HepG2 (cell line): Measurements from ENCODE around the gene NEAT1. TPM values are rescaled to one million over a fixed set of nuclear protein-coding genes. Genes with fewer than 3 reads are reported as not detected.

Experiments used
- CCDC6 ChIP-seq: sonication (generic); formaldehyde crosslinking; IDR thresholded peaks from 2 replicates; pipeline ENCODE4 v1.8.1; 2022; ENCODE audit warnings: mild to moderate bottlenecking, missing genetic modification reagents, moderate library complexity
- DMAP1 ChIP-seq: IDR thresholded peaks from 2 replicates; pipeline ENCODE4 v1.6.1; 2016
- DNMT1 ChIP-seq: sonication (generic); formaldehyde crosslinking; IDR thresholded peaks from 2 replicates; pipeline ENCODE4 v1.5.1; 2020; ENCODE audit warnings: mild to moderate bottlenecking, missing genetic modification reagents
- HNF4G ChIP-seq, 2 experiments: sonication (generic) in 1 of 2; formaldehyde crosslinking in 1 of 2; IDR thresholded peaks; 2 replicates each; pipeline versions ENCODE4 v1.4.0 to v1.6.1; 2011 to 2020; ENCODE audit warnings: borderline replicate concordance in 2 of 2, low read depth in 2 of 2, mild to moderate bottlenecking in 2 of 2, low read length in 1 of 2, missing genetic modification reagents in 1 of 2, moderate library complexity in 1 of 2
- PHB2 ChIP-seq: fragments of 450-650 bp; IDR thresholded peaks from 2 replicates; pipeline ENCODE4 v1.6.1; 2018; ENCODE audit not compliant: partially characterized antibody
- PHF20 ChIP-seq: sonication (generic); formaldehyde crosslinking; IDR thresholded peaks from 2 replicates; pipeline ENCODE4 v1.5.0; 2020; ENCODE audit warnings: mild to moderate bottlenecking, missing genetic modification reagents
- RBM22 ChIP-seq: fragments of 200-400 bp; formaldehyde crosslinking; optimal IDR thresholded peaks from 2 replicates; pipeline ENCODE3; 2017; ENCODE audit warnings: mild to moderate bottlenecking, low read length, moderate library complexity
- SETDB1 ChIP-seq: sonication (generic); formaldehyde crosslinking; IDR thresholded peaks from 2 replicates; pipeline ENCODE4 v1.5.1; 2020; ENCODE audit warnings: missing genetic modification reagents, mild to moderate bottlenecking, borderline replicate concordance
- ZBTB8A ChIP-seq: sonication (generic); formaldehyde crosslinking; IDR thresholded peaks from 2 replicates; pipeline ENCODE4 v1.4.0; 2020; ENCODE audit warnings: mild to moderate bottlenecking, low read depth, missing genetic modification reagents, borderline replicate concordance
- ZNF563 ChIP-seq: sonication (generic); formaldehyde crosslinking; IDR thresholded peaks from 2 replicates; pipeline ENCODE4 v1.8.0; 2022; ENCODE audit warnings: mild to moderate bottlenecking, moderate library complexity, missing genetic modification reagents
- polyA plus RNA-seq, 8 experiments: library from polyadenylated mRNA; depleted of rRNA in 3 of 8; stranded (reverse) in 7 of 8; unstranded in 1 of 8; fragments of >200 nt; fragmentation: Illumina TruSeq in 4 of 8; extraction: Trizol in 4 of 8; gene quantifications; 2 replicates each; pipeline versions ENCODE4 v1.2.1 to v1.2.3, GENCODE V29; 2011 to 2016; ENCODE audit warnings: low read depth in 4 of 8, missing spikeins in 1 of 8, mixed read lengths in 1 of 8; ENCODE audit not compliant: insufficient read depth in 1 of 8
- total RNA-seq, 5 experiments: library from RNA; depleted of rRNA; stranded (reverse); fragments of >200 nt; fragmentation: Illumina TruSeq; extraction: Trizol; gene quantifications; 2 replicates each; pipeline ENCODE4 v1.2.3, GENCODE V29; 2016; ENCODE audit warnings: low read depth in 1 of 5
- TF ChIP-seq, protein P1 (sequence below): sonication (generic); formaldehyde crosslinking; IDR thresholded peaks from 2 replicates; pipeline ENCODE4 v1.4.0; 2020; ENCODE audit warnings: missing genetic modification reagents
- TF ChIP-seq, protein P2 (sequence below): sonication (generic); formaldehyde crosslinking; IDR thresholded peaks from 2 replicates; pipeline ENCODE4 v1.8.1; 2022; ENCODE audit warnings: low read depth, mild to moderate bottlenecking, missing genetic modification reagents
- TF ChIP-seq, protein P3 (sequence below): conservative IDR thresholded peaks from 2 replicates; pipeline ENCODE4 v1.6.1; 2018; ENCODE audit warnings: missing genetic modification reagents
- TF ChIP-seq, protein P4 (sequence below): sonication (generic); formaldehyde crosslinking; conservative IDR thresholded peaks from 2 replicates; pipeline ENCODE4 v1.8.0; 2022; ENCODE audit warnings: missing genetic modification reagents
- TF ChIP-seq, protein P5 (sequence below): IDR thresholded peaks from 2 replicates; pipeline ENCODE4 v1.6.1; 2012; ENCODE audit warnings: low read depth, low read length, improper control_type of control experiment

Gene NEAT1
- total and polyA plus RNA-seq, 2 of the 13 experiments (the other 11 are each of a cell fraction or from before 2014, with no cell fraction given) = 20.5 to 41.2 TPM

DNA sequence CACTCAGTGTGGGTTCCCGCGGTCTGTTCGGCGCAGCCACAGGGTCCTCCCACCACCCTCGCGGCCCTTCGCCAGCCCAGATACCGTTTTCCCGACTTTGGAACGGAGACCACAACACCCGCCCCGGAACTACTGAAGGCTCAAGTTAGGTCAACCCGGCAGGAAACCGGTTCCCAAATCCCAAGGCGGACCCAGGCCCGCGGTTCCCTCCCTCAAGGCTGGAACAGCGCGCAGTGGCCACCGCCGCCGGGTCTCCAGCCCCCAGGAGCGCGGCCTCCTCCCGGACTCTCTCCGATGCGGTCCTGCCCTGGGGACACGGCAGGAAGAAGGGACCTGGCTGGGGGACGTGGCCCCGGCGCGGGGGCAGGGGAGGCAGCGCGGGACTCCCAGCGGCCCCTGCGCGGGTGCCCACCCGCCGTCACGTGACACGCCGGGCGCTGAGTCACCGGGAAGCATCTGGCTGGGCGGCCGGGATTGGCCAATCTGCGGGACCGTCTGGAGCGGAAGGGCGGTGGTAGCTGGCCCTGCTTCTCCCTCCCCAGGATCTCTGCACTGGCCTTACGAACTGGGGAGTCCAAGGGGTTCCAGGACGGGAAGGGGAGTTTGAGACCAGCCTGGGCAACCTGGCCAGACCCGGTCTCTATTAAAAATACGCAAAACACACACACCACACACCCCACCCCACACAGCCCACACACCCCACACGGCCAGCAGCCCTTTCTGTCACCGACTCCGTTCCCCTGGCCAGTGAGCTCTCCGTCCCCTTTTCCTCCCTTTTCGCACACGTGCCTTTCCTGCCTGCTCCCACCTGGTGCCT lies 54.8 kb downstream of the NEAT1 start (continued):
- TF ChIP-seq, protein P1, sequence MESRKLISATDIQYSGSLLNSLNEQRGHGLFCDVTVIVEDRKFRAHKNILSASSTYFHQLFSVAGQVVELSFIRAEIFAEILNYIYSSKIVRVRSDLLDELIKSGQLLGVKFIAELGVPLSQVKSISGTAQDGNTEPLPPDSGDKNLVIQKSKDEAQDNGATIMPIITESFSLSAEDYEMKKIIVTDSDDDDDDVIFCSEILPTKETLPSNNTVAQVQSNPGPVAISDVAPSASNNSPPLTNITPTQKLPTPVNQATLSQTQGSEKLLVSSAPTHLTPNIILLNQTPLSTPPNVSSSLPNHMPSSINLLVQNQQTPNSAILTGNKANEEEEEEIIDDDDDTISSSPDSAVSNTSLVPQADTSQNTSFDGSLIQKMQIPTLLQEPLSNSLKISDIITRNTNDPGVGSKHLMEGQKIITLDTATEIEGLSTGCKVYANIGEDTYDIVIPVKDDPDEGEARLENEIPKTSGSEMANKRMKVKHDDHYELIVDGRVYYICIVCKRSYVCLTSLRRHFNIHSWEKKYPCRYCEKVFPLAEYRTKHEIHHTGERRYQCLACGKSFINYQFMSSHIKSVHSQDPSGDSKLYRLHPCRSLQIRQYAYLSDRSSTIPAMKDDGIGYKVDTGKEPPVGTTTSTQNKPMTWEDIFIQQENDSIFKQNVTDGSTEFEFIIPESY (CRISPR knock-in tag) = no peak
- TF ChIP-seq DMAP1 (peak; percentile 95), RBM22 (no peak), DNMT1 (CRISPR knock-in tag) (no peak; the same call in 1 of the 2 replicates), CCDC6 (CRISPR knock-in tag) (no peak; the same call in 1 of the 2 replicates), ZNF563 (CRISPR knock-in tag) (peak; percentile 79), ZBTB8A (no peak; the same call in 1 of the 2 replicates), PHF20 (CRISPR knock-in tag) (peak; percentile 78), SETDB1 (CRISPR knock-in tag) (no peak), PHB2 (no peak), HNF4G (IDR thresholded peaks at IDR 0.05; ENCODE audit: borderline replicate concordance, low read depth, low read length) (no peak), HNF4G (CRISPR knock-in tag; IDR thresholded peaks at IDR 0.05; ENCODE audit: borderline replicate concordance, low read depth) (no peak)
- TF ChIP-seq, protein P2, sequence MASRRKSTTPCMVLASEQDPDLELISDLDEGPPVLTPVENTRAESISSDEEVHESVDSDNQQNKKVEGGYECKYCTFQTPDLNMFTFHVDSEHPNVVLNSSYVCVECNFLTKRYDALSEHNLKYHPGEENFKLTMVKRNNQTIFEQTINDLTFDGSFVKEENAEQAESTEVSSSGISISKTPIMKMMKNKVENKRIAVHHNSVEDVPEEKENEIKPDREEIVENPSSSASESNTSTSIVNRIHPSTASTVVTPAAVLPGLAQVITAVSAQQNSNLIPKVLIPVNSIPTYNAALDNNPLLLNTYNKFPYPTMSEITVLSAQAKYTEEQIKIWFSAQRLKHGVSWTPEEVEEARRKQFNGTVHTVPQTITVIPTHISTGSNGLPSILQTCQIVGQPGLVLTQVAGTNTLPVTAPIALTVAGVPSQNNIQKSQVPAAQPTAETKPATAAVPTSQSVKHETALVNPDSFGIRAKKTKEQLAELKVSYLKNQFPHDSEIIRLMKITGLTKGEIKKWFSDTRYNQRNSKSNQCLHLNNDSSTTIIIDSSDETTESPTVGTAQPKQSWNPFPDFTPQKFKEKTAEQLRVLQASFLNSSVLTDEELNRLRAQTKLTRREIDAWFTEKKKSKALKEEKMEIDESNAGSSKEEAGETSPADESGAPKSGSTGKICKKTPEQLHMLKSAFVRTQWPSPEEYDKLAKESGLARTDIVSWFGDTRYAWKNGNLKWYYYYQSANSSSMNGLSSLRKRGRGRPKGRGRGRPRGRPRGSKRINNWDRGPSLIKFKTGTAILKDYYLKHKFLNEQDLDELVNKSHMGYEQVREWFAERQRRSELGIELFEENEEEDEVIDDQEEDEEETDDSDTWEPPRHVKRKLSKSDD = peak; percentile 66; the same call in 1 of the 2 replicates
- TF ChIP-seq, protein P3, sequence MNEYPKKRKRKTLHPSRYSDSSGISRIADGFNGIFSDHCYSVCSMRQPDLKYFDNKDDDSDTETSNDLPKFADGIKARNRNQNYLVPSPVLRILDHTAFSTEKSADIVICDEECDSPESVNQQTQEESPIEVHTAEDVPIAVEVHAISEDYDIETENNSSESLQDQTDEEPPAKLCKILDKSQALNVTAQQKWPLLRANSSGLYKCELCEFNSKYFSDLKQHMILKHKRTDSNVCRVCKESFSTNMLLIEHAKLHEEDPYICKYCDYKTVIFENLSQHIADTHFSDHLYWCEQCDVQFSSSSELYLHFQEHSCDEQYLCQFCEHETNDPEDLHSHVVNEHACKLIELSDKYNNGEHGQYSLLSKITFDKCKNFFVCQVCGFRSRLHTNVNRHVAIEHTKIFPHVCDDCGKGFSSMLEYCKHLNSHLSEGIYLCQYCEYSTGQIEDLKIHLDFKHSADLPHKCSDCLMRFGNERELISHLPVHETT (CRISPR knock-in tag) = peak; percentile 83
- TF ChIP-seq, protein P4, sequence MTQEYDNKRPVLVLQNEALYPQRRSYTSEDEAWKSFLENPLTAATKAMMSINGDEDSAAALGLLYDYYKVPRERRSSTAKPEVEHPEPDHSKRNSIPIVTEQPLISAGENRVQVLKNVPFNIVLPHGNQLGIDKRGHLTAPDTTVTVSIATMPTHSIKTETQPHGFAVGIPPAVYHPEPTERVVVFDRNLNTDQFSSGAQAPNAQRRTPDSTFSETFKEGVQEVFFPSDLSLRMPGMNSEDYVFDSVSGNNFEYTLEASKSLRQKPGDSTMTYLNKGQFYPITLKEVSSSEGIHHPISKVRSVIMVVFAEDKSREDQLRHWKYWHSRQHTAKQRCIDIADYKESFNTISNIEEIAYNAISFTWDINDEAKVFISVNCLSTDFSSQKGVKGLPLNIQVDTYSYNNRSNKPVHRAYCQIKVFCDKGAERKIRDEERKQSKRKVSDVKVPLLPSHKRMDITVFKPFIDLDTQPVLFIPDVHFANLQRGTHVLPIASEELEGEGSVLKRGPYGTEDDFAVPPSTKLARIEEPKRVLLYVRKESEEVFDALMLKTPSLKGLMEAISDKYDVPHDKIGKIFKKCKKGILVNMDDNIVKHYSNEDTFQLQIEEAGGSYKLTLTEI (CRISPR knock-in tag) = no peak
- TF ChIP-seq, protein P5, sequence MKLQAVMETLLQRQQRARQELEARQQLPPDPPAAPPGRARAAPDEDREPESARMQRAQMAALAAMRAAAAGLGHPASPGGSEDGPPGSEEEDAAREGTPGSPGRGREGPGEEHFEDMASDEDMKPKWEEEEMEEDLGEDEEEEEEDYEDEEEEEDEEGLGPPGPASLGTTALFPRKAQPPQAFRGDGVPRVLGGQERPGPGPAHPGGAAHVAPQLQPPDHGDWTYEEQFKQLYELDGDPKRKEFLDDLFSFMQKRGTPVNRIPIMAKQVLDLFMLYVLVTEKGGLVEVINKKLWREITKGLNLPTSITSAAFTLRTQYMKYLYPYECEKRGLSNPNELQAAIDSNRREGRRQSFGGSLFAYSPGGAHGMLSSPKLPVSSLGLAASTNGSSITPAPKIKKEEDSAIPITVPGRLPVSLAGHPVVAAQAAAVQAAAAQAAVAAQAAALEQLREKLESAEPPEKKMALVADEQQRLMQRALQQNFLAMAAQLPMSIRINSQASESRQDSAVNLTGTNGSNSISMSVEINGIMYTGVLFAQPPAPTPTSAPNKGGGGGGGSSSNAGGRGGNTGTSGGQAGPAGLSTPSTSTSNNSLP = no peak
